ENCODE results near the gene MTX2. TPM values are rescaled to one million over a fixed set of nuclear protein-coding genes. Genes with fewer than 3 reads are reported as not detected.

The MTX2 gene
- total RNA-seq, 1 donor from 2014 or later: 39.3 TPM

DNA sequence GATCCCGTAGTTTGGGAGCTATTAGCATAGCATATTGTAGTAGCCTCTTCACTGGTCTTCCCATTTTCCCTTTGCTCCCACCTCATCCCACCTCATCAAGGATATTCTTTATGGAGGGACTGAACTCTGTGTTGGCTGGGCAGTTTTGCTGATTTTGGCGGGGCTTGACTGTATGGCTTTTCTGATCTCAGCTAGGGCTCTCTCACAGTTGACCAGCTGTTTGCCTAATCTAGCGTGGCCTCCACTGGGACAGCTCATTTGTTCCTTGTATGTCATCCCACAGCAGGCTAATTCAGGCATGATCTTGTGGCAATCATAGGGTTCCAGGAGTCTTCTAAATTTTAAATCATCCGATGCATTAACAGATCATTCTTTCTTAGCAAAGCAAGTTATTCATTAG lies 30.2 kb upstream of the MTX2 start:
- Histone ChIP-seq H3K36me3 (no peaks in the 10 kb centered on the region), H3K27ac (no peak overlapping the region), H3K9me3 (no peaks in the 10 kb centered on the region), H3K27me3 (no peaks in the 10 kb centered on the region), H3K4me1 (no peaks in the 10 kb centered on the region), H3K4me3 (no peak overlapping the region)
- intact Hi-C loops (cut with DNase I): no loop called here
- TF ChIP-seq POLR2AphosphoS5 (IDR thresholded peaks at IDR 0.05; ENCODE audit: insufficient read depth in 1 of 2, low read depth in 1 of 2) (no peak), POLR2A (IDR thresholded peaks at IDR 0.05) (no peak)
- TF ChIP-seq, protein P1, sequence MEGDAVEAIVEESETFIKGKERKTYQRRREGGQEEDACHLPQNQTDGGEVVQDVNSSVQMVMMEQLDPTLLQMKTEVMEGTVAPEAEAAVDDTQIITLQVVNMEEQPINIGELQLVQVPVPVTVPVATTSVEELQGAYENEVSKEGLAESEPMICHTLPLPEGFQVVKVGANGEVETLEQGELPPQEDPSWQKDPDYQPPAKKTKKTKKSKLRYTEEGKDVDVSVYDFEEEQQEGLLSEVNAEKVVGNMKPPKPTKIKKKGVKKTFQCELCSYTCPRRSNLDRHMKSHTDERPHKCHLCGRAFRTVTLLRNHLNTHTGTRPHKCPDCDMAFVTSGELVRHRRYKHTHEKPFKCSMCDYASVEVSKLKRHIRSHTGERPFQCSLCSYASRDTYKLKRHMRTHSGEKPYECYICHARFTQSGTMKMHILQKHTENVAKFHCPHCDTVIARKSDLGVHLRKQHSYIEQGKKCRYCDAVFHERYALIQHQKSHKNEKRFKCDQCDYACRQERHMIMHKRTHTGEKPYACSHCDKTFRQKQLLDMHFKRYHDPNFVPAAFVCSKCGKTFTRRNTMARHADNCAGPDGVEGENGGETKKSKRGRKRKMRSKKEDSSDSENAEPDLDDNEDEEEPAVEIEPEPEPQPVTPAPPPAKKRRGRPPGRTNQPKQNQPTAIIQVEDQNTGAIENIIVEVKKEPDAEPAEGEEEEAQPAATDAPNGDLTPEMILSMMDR (IDR thresholded peaks at IDR 0.05): no peak
- DNase-seq (ENCODE audit: extremely low spot score in 2 of 2): no peak

DNA sequence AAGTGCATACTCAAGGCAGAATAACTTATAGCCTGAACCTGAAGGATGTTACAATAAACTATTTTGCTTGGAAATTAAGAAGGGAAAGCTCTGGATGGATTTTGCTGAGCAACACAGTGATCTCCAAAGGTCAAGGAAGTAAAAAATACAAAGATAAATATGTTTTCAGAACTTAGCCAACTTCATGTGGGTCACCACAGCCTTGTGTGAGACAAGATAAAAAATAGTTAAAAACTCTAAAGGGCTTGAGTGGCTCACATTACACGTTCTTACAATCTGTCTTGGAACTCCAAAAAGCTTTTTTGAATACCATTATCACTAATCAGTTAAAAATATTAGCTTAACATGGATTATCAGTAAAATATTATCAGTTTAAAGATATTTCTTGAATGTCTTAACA lies 28.9 kb upstream of the MTX2 start:
- TF ChIP-seq, protein P1 (IDR thresholded peaks at IDR 0.05): no peak
- TF ChIP-seq POLR2AphosphoS5 (IDR thresholded peaks at IDR 0.05; ENCODE audit: insufficient read depth in 1 of 2, low read depth in 1 of 2) (no peak), POLR2A (IDR thresholded peaks at IDR 0.05) (no peak)
- Histone ChIP-seq H3K36me3 (no peaks in the 10 kb centered on the region), H3K4me3 (no peak overlapping the region), H3K27me3 (no peaks in the 10 kb centered on the region), H3K9me3 (no peaks in the 10 kb centered on the region), H3K27ac (no peak overlapping the region), H3K4me1 (no peaks in the 10 kb centered on the region)
- intact Hi-C loops (cut with DNase I): no loop called here
- no peak for DNase-seq (ENCODE audit: extremely low spot score in 2 of 2)

DNA sequence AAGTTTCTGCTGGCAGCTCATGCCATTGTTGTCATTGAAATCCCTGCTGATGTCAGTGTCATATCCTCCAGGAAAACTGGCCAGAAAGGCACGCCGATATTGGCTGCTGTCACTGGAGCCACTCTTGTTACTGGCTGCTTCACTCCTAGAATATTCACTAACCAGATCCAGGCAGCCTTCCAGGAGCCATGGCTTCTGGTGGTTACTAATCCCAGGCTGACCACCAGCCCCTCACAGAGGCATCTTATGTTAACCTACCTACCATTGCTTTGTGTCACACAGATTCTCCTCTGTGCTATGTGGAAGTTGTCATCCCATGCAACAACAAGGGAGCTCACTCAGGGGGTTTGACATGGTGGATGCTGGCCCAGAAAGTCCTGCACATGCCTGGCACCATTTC lies 27.0 kb upstream of the MTX2 start:
- no peaks in the 10 kb centered on the region for H3K4me1 ChIP-seq
- H3K36me3 ChIP-seq: no peaks in the 10 kb centered on the region
- H3K4me3 ChIP-seq: no peak overlapping the region
- no peak overlapping the region for H3K27ac ChIP-seq
- no peaks in the 10 kb centered on the region for H3K27me3 ChIP-seq
- intact Hi-C loops (cut with DNase I): no loop called here
- TF ChIP-seq POLR2AphosphoS5 (IDR thresholded peaks at IDR 0.05; ENCODE audit: insufficient read depth in 1 of 2, low read depth in 1 of 2) (no peak), POLR2A (IDR thresholded peaks at IDR 0.05) (no peak)
- TF ChIP-seq, protein P1 (IDR thresholded peaks at IDR 0.05): no peak
- DNase-seq (ENCODE audit: extremely low spot score in 2 of 2): no peak
- H3K9me3 ChIP-seq: no peaks in the 10 kb centered on the region

DNA sequence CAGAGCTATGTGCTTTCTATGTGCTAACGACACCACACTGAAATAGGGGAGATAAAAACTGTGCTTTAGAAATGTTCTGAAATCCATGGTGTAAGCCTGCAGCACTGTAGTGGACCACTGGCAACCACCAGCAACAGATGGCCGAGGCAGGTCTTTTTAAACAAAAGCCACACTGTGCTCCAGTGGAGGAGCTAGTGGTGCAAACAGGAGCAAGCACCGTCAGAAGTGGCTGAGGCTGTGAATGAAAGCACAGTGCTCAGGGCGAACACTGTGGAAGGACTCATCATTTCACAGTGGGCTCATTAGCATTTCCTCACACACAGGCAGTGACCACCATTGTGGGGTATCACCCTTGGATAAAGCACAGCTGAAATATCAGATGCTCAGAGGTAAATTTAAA lies 22.9 kb upstream of the MTX2 start:
- no peak overlapping the region for H3K4me3 ChIP-seq
- no peaks in the 10 kb centered on the region for H3K9me3 ChIP-seq
- TF ChIP-seq POLR2A (IDR thresholded peaks at IDR 0.05) (no peak), POLR2AphosphoS5 (IDR thresholded peaks at IDR 0.05; ENCODE audit: insufficient read depth in 1 of 2, low read depth in 1 of 2) (no peak)
- TF ChIP-seq, protein P1 (IDR thresholded peaks at IDR 0.05): no peak
- H3K4me1 ChIP-seq: no peaks in the 10 kb centered on the region
- DNase-seq (ENCODE audit: extremely low spot score in 2 of 2): no peak
- no peaks in the 10 kb centered on the region for H3K36me3 ChIP-seq
- H3K27me3 ChIP-seq: no peaks in the 10 kb centered on the region
- intact Hi-C loops (cut with DNase I): no loop called here
- no peak overlapping the region for H3K27ac ChIP-seq

DNA sequence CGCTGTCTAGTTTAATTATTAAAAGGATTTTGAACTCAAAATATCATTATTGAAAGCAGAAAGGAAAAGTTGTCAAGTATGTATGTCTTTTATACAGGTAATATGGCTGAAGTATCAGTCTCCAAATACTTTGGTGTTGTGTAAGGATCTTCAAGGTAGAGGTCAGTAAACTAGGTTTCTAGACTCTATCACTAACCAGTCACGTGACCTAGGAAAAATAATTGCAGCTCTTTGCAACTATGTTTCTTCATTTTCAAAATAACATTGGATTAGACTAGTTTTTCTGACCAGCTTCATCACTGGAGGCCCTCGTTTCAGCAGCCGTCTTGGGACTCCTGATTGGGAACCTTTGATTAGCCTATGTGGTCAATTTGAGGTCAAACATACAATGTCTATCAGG lies 21.4 kb upstream of the MTX2 start:
- H3K36me3 ChIP-seq: no peaks in the 10 kb centered on the region
- no peaks in the 10 kb centered on the region for H3K4me1 ChIP-seq
- no peak for DNase-seq (ENCODE audit: extremely low spot score in 2 of 2)
- no peaks in the 10 kb centered on the region for H3K9me3 ChIP-seq
- intact Hi-C loops (cut with DNase I): no loop called here
- TF ChIP-seq POLR2A (IDR thresholded peaks at IDR 0.05) (no peak), POLR2AphosphoS5 (IDR thresholded peaks at IDR 0.05; ENCODE audit: insufficient read depth in 1 of 2, low read depth in 1 of 2) (no peak)
- TF ChIP-seq, protein P1 (IDR thresholded peaks at IDR 0.05): no peak
- H3K4me3 ChIP-seq: no peak overlapping the region
- H3K27ac ChIP-seq: no peak overlapping the region
- H3K27me3 ChIP-seq: no peaks in the 10 kb centered on the region

Measured in vagina (tissue), 2 donors.